Measurements from ENCODE around the gene ASF1A.

ASF1A gene

DNA sequence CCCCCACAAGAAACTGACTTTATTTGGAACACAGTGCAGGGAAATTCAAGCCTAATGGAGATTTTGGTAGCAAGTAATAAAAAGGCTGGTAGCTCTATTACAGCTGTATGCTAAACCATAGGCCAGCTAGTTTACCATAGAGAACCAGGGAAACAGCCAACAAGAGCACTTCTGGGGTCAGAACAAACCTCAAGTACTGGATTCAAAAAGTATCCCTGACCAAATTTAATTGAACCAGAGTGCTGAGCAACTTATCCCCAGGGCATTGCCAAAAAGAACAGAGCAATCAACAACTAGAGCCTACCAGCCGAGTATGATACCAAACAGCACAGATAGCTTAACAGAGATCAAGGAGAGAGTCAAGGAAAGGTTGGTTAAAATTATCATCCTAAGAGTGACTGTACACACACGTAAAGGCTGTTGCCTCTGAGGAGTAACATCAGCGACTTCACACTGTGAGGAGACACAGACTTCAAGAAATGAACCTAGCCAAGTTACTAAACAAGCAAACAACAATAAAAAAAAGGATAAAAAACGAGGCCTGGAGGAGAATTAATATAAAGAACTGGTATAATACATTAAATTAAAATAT, 11.5 kb upstream of the ASF1A start:
- no peak for FAIRE-seq

DNA sequence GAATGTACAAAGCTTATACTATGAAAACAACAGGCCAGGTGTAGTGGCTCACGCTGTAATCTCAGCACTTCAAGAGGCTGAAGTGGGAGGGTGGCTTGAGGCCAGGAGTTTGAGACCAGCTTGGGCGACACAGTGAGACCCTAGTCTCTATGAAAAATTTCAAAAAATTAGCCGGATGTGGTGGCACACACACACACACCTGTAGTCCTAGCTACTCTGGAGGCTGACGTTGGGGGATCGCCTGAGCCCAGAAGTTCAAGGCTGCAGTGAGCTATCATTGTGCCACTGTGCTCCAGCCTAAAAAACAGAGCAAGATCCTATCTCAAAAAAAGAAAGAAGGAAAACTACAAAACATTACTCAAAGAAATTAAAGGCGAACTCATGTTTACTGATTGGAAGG, 7.3 kb upstream of the ASF1A start:
- FAIRE-seq: no peak

DNA sequence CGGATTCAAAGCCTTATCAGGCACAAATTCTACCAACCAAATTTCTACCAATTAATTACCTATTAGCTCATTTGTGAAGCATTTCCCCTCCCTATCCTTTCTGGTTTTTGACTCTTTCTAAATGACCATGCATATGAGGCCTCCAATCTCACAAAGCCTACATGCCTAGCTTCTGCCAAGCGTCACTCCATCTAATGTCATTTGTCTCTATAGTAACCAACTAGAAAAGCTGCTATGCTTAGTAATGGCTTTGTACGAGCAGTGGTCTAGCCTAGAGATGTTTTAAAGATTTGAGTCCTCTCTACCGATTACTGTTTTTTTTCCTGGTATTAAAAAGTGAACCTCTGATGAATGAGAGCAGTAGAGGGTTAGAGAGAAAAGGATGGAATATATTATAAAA, 4.8 kb upstream of the ASF1A start:
- FAIRE-seq: no peak

DNA sequence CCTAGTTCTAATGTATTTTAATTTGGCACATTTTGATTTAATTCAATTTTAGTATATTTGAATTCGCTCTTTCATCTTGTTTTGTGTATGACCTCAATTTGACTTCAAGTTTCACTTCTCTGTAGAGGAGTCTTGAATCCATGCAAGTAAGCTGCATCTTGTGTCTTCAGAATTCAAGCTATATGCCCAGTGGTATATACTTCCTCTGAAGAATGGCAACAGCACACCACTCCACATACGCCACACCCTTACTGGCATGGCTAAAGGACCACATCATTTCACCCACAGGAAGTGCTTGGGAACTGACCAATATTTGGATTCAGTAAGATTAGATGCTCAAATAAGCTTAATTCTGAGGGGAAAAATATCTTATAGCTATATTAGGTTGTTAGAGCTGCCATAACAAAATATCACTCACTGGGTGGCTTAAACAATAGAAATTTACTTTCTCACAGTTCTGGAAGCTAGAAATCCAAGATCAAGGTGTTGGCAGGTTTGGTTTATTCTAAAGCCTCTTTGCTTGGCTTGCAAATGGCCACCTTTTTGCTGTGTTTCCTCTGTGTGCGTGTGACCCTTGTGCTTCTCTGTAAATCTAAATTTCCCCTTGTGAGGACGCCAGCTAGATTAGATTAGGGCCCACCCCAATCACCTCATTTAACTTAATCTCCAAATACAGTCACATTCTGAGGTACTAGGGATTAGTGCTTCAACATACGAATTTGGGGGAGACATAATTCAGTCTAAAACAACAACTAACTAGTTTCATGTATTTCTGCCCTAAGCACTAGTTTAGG, 2.8 kb upstream of the ASF1A start:
- FAIRE-seq: no peak

DNA sequence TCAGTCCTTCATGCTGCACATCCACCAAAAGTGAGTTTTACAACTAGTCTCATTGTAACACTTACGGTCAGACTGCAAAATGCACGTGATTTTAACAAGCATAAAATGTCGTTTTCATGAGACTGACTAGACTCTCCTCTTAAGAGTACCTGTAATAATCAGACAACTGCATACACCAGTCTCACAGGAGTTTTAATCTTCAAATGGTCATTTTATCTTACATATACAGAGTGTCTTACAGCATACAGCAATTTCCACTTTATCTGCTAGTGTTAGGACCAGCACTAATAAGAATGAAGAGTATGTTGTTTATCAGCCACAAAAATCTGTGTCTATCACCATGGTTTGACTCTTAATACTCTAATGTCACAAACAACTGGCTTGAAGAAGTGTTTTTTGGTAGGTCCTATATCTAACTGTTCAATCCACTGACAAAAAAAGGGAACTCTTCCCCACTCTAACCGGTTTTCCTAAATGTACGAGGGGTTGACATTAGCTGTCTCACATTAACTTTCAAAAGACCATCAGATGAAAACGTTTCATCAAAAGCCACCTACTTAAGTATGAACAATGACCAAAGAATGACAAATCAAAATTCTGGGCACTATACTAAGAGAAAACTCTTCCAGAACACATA, 1.5 kb upstream of the ASF1A start:
- no peak for FAIRE-seq

DNA sequence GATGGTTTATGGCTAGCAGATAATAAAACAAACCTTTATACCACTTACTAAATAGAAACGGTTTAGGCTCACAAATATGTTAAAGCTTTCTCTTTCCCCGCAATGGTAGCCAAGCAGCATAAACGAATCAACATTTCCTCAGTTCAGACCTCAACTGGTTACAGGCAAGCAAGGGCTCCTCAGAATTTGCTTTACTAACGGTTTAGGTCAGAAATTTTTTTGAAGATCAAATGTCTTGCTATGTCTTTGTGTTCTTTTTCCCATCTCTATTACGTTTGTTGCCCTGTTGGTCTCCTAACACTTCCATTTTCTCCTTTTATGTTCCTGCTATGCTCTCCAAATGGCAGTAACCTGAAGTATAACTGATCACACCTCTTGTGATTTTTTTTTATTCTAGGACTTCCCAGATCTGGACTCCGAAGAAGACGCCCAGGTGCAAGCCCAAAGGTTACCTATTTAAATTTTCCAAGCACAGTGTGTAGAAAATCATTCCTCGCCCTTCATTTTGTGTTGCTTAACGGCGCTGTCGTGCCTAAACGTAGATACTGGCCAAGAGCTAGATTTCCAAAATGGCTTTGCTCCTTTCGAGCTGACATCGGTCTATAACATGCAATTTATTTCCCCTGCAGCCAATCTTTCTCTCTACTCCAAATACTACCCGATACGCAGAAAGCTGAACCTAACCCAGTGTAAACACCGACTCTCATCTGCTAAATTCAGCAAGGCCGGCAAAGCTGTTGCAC, 717 bp upstream of the ASF1A start:
- no peak for FAIRE-seq

DNA sequence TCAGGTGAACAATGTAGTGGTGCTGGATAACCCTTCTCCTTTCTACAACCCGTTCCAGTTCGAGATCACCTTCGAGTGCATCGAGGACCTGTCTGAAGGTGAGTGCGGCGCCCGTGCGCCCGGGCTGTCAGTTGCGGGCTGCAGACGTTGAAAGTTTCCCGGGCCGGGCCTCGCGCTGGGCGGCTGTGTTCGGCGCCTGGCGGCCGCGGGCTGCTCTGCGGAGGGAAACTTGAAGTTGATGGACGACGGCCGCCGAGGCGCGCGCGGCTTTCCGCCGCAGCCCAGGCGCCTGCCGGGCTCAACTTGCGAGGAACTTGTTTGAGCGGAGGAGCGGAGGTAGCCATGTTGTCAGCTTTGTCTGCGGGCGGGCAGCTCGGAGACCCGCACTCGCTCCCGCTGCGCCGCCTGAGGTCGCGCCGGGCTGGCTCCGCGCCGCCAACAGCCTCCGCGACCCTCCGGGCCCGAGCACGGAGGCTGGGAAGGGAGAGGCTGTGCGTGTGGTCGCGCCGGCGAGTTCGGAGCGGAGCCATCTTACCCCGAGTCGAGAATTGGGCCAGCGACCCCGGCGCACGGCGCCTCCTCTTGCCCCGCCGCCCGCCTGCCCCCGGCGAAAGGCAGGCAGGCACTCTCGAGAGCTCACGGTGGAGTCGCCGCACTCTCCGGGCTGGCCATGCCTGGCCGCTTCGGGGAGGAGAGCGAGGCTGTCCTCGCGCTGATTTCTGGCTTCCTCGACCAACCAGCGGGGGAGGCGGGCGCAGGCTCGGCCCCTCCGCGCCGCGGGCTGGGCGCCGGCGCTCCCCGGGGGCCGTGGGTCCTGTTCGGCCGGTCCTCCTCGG, 691 bp downstream of the ASF1A start:
- no peak for FAIRE-seq

DNA sequence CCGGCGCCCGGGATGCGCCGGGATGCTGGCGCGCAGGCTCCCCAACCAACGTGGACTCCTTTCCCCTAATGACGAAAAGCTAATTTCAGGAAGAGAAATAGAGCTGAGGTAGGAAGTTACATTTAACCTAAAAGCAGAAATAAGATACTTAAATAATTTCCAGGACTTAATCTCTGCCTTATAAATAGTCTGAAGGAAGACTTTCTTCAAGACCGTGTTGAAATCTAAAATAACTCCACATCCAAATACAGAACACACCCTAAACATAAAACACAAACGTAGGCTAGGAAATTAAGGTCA, 1.3 kb downstream of the ASF1A start:
- FAIRE-seq: no peak

DNA sequence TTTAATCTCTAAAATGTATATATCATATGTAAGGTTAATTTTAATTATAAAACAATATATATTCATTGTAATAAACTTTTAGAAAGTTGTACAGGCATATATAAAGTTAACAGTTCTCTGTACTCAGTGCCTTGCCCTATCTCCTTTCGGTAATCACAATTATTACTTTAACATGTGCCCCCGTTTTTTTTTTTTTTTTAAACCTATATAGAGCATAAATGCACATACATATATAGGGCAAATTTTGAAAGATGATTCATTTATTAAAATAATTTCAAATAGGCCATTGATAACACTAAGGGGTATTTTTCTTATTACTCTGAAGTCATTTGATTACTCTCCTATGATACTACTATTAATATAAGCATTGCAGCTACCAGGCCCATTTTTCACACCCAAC, 1.9 kb downstream of the ASF1A start:
- no peak for FAIRE-seq

DNA sequence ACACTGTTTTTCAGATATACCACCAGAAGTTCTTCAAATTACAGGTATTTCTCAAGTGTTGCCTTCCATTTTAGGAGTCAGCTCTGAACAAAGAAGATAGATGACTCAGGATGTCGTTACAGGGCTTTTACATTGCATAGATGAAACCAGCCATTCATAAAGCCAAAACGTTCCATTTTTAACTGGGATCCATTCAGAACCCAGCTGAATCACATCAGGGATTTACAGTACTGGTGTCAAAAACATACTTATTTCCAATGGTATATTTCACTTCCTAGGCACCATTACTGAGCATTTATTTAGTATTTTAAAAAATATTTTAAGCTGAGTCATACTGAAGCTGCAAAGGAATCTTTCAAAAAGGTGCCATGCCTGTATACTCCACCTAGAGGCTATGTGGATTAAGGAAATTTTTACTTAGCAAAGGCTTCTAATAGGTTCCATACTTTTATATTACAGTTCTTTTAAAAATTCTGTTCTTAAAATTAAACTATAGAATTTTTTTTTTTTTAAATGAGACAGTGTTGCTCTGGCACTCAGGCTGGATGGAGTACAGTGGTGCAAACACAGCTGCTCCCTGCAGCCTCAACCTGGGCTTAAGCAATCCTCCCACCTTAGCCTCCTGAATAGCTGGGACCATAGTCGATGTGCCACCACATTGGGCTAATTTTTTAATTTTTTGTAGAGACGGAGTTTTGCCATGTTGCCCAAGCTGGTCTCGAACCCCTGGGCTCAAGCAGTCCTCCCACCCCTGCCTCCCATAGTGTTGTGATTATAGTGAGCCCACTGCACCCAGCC, 2.6 kb downstream of the ASF1A start:
- FAIRE-seq: no peak

DNA sequence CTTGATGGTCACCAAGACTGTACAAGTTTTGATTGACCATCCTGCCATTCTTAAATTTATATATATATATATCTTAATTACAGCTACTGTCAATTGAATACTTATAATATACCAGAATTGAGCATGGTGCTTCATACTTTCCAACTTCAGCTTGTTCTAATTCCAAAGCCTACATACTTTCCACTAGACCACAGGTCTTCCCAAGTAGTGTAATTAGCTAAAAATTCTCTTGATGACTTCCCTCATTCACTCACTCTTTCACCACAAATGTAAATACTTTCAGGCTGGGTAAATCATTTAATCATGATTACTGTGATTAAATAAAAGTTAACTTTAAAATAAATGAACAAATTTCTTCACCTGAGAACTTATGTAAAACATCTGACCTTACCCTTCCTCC, 3.4 kb downstream of the ASF1A start:
- FAIRE-seq: no peak

DNA sequence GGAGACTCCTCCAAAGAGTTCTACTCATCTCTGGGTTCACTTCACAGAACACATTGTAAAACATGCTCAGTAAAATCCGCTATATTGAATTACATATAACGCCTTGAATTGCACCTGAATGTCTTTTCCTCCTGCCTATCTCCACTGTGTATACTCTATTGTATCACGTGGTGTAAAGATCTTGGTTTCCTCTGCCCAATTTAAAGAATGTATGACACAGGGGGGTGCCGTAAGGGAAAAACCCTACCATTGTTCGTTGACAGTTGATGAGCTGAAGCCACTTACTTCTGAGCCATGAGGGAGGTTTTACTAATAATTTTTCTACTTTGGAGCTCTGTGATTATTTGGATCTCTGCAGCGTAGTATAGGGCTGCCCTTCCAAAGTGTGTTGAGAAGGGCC, 6.0 kb downstream of the ASF1A start:
- no peak for FAIRE-seq

DNA sequence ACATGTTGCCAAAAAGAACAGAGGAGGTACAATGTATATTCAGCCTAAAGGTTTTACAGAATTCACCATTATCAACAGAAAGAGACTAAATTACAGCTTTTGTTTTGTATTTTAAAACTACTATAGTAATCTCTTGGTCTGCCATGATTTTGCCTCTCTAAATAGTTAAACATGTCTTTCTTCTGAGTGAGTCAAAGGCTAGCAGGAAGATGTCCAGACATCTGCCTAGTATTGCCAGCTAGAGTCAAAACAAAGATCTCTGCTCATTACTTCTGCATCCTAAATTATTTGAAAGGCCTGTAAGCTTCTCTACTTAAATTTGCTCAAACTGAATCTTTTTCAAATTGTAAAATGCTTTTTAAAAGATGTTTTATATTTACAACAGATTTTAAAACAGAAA, 8.8 kb downstream of the ASF1A start:
- FAIRE-seq: no peak

DNA sequence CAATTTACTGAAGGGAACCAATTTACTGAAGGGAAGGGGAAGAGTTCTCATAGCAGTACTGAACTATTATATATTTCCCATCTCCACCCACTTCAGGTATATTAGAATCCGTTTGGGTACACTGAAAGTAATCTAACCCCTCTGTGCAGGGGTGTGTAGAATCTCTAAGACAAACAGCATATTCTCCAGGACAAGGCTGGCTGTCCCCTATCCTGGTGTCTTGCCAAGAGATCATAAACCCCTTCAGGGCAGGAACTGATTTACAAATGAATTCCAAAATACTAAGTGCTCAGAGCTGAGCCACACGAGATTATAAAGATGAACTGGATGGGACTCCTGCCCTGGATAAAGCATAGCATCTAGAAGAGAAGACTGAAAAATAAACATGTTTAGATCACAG, 9.2 kb downstream of the ASF1A start:
- no peak for FAIRE-seq

DNA sequence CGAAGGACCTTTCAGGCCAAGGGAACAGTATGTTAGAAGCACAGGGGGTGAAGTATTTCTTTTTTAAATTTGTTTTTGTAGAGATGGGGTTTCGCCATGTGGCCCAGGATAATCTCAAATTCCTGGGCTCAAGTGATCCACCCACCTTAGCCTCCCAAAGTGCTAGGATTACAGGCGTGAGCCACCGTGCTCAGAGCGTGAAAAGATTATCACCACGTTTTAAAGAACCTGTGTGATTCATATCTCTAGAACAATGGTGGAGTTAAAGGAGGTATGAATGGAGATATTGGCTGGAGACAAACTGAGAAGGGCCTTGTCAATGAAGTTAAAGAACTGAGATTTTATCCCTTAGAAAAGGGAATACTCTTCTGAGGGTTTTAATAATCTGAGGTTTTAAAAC, 9.7 kb downstream of the ASF1A start:
- no peak for FAIRE-seq

DNA sequence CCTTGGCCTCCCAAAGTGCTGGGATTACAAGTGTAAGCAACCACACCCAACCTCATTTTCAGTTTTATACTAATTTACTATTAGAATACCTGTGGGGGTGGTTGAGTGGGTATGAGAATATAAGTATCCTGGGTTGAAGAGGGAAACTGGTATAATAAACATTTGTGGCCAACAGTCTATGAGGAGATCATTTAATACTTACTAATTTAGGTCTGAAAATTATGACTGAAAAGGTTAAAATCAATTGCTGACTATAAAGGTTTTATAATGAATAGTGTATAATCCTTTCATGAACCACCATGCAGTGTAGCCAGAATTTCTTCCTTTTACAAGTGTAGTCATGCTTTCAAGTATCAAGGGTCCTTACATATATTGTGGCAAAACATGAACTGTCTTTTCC, 11.1 kb downstream of the ASF1A start:
- FAIRE-seq: no peak

DNA sequence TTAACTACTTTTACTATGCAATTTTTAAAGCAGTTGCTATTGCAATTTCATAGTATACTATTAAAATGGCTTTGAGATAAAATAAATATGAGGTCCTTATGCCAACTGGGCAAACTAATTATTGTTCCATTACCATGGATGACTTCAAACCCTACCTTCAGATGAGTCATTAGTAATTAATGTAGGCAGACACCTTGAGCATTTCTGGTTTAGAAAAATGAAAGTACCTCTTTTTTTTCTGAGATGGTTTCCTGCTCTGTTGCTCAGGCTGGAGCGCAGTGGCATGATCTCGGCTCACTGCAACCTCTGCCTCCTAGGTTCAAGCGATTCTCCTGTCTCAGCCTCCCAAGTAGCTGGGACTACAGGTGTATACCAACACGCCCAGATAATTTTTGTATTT, 11.9 kb downstream of the ASF1A start:
- FAIRE-seq: no peak

DNA sequence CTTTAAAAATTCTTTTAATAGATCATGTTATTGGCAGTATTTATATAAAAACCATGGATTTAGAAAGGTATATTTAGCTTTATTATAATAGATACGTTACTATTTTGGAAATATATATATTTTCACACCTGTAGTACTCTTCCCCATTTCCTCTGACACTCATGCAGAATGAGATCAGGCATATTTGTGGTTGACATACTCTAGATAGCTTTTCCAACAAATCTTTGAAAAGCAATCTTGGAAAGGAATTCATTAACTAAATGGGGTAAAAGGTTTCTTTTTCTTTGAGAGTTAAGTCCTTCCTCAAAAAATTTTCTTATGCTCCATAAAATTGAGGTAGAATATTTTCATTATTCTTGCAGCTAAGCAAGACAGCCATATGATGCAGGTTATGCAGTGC, 14.5 kb downstream of the ASF1A start:
- FAIRE-seq: no peak

DNA sequence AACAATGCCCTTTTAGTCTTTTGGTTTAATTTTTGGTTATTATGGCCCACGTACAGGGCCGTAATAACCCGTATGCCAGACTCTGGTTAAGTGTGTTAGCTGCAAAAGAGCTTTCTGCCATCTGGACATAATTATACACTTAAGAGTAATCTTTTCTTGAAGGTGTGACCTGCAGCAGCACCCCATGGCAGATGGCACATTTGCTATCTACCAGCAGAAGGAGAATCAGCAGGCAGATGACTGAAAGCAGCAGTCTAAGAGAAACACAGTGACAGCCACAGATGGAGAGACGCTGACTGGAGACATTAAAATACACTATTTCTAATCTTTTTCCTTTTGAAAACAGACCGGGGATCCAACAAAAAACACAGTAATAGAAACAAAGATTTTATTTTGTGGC, 18.7 kb downstream of the ASF1A start:
- FAIRE-seq: no peak

DNA sequence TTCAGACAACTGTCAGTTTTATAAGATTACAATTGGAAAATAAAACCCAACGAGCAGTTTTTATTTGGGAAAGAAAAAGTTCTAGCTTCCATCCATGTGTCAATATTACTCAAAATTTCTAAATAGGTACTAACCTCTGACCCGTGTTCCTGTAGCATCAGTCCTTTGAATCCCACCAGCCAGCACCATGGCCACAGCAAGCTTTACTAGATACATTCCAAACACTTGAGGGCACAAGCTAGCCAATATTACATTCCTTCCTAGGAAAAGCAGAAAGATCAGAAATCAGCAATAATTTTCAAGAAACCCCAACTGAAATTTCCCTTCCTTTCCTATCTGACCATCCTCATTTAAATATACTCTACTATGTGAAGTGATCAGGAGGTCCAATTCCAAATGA, 19.2 kb downstream of the ASF1A start:
- FAIRE-seq: no peak

DNA sequence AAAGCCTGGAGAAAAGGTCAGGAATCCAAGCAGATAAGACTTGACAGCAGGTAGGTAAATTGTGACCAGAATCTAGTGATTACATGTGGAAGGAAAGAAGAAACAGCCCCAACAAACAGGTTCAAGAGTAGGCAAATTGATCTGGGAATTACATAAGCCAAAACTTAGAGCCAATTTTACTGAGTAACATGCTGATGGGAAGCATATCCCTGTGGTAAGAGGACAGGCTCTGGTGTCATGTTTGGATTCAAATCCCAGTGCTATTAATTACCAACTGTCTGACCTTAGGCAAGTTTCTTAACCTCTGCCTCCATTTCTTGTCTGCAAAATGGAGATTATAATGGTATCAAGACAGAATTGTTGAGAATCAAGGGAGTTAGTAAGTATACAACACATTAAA, 20.6 kb downstream of the ASF1A start:
- no peak for FAIRE-seq

Measured in colon (tissue), 2 donors.